DMS 273 (cell line): Measurements from ENCODE around the gene FATE1.

Experiments
- DNase-seq: peaks from one replicate; lab custom pipeline; 2025; ENCODE audit not compliant: unreplicated experiment; lab: John Stamatoyannopoulos, UW

The FATE1 gene

DNA sequence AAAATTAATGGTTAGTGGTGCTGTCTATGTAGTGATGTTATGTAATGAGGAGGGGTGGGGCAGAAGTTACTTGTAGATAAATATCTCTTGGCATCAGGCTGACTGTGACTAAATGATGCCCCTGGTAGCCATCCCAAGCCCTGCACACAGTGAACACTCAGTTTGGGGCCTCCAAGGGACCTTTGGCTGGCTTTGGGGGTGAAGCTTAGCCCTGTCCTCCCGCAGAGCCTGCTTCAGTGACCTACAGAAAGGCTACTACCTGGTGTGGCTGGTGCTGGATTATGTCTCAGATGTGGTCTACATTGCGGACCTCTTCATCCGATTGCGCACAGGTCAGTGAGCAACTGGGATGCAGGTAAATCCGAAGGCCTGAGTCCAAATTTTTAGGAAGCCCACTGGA is 26.5 kb downstream of the FATE1 start:
- DNase-seq = no peak

DNA sequence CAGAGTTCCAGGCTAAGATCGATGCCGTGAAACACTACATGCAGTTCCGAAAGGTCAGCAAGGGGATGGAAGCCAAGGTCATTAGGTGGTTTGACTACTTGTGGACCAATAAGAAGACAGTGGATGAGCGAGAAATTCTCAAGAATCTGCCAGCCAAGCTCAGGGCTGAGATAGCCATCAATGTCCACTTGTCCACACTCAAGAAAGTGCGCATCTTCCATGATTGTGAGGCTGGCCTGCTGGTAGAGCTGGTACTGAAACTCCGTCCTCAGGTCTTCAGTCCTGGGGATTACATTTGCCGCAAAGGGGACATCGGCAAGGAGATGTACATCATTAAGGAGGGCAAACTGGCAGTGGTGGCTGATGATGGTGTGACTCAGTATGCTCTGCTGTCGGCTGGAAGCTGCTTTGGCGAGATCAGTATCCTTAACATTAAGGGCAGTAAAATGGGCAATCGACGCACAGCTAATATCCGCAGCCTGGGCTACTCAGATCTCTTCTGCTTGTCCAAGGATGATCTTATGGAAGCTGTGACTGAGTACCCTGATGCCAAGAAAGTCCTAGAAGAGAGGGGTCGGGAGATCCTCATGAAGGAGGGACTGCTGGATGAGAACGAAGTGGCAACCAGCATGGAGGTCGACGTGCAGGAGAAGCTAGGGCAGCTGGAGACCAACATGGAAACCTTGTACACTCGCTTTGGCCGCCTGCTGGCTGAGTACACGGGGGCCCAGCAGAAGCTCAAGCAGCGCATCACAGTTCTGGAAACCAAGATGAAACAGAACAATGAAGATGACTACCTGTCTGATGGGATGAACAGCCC is 28.0 kb downstream of the FATE1 start:
- DNase-seq = no peak

DNA sequence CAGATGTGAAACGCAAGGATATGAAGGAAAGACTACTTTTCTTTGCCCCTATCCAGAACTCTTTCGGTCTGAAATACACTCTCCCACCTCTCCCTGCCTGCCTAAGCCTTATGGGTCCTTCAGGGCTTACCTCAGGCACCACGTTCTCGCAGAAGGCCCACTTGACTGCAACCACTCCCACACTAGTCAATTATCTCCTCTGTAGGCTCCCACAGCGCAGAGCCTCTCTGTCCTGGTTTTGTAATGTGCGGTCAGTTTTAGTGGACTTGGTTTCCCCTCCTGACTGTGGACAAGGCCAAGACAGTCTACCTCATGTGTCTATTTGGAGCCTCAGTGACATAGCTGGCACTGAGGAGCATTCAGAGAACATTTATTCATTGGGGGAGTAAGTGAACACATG is 29.8 kb downstream of the FATE1 start:
- no peak for DNase-seq

DNA sequence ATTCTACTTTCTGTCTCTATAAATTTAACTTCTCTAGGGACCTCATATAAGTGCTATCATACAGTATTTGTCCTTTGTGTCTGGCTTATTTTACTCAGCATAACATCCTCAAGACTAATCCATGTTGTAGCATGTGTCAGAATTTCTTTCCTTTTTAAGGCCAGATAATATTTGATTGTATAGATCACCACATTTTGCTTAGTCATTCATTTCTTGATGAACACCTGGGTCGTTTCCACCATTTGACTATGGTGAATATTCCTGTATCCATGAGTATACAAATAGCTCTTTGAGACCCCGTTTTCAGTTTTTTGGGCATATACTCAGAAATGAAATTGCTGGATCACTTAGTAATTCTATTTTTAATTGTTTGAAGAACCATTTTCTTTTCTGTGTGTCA is 30.7 kb downstream of the FATE1 start:
- no peak for DNase-seq

DNA sequence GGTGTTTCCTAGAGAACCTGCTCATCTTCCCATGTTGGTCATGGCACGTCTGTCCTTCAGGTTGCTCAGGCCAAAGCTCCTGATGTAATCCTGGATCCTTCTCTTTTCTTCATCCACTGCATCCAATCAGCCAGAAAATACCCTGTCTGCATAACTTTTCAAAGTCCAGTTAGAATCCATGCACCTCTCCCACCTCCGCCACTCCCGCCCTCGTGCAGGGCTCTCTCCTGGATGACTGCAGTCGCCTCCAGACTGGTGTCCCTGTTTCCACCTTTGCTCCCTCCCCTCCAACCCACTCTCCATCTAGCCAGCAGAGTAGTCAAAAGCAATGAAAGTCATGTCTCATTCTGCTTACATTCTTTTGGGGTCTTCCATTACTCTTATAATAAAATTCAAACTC is 34.7 kb downstream of the FATE1 start:
- DNase-seq = no peak

DNA sequence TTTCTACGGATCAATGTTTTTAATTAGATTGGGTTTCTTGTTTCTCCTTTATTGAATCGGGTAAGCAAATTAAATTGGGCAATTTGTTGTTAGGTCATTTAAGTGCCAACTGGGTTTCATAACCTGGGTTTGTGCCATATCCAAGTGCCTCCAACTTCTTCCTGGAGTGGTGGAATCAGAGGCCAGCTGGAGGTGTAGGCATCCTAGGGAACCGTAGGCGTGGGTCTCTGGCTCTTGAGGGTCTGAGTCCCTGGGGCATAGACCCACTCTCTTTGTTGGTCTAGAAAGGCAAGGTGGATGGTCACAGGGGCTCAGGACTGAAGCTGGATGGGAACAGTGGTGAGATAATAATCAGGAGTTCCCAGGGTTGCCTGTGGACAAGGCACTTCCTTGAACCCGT is 37.0 kb downstream of the FATE1 start:
- no peak for DNase-seq

DNA sequence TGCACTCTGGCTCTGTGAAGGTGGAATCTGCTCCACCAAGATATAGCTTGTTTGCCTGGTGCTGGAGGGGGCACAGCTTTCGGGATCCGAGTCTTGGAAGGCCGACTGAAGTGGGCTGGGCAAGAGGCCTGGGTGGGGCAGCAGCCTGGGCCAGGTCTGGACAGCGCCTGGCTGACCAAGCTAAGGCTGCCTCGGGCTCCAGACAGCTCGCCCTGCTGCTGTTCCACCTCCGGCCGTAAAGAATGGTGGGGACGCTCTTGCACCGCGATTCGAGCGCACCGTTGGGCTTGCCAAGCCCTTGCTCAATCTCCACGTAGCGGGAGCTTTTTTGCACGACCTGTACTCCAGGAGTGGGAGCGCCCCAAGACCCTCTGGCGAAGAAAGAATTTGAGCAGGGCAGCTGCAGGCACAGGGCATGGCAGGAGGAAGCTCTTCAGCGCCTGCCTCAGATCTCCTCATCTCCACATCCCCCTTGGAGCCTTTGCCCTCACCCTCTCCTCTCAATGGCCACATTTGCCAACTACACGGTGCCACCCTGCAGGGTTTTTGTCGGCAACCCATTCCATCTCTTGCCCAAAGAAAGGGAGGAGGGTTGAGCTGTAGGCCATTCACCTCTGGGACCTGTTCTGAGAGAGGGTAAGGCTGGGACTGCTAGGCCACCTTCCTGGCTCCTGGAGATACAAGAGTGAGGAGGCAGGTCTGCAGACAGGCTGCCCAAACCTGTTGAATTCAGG is 37.6 kb downstream of the FATE1 start:
- DNase-seq = peak; percentile 83

DNA sequence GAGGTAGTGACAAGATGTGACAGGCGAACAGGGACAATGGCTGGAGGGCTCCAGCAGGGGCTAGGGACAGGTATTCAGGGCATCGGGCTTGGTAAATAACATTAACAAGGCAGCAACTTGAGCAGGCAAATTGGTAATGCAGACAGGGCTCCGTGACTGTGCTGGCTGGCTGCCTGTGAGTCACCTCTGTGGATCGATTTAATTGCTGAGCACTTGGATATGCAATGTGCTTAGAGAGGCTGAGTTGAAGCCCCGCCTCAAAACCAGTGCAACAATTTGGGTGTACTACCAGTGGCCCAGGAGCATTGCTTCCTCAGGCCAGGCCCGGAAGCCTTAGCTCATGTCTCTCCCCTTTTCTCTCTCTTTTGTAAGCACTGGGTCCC is 38.2 kb downstream of the FATE1 start:
- peak; percentile 62 for DNase-seq

DNA sequence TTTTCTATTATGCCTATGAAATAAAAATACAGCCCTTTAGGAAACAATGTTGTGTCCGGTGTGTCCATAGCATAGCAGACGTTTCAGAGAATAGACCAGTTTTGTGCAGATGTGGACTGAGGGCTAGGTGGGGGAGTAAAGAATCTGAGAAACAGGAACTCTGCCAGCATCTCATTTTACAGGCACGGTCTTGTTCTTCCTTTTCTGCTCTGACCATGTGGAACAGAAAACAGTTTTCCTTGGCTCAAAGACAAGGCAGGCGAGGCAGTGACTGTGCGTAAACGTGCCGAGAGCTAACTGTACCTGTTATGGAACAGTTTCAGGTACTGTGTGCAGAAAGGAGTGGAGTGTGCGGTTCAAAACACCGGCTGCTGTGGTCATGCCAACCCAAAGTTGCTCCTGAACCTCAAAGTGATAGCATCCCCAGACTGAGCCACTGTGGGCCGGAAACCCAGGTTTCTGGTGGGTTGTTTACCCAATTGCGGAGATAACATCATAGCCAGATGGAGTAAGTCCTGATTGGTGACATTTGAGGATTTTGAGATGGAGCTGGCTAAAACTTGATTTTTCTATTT is 38.9 kb downstream of the FATE1 start:
- peak; percentile 70 for DNase-seq

DNA sequence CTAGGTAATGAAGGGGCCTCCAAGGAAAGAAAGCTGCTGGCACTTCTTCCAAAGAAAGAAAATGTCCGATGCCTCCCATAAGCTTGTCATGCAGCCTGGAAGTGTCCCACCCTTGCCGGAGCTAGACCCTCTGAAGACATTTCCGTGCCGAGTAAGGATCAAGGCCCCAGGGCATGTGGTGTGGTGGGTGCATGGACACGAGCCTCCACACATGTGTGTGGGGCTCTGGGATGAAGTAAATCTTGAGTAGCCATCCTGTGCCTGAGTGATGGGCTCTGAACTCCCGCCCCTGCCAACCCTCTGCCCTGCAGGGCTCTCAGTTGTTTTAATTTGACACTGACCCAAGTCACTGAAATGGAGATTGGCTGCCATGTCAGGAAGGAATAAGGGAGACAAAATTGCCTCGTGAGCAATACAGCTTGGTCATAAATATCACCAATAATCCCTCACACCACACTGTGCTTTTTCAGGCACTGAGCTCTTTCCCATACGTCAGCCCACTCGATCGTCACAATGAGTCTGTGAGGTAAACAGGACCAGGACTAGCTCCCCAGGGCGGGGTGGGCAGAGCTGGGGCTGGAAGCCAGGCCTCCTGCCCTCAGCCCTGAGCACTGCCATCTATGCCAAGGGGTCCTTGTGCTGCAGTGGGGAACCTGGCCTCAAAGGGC is 43.3 kb downstream of the FATE1 start:
- DNase-seq = no peak

DNA sequence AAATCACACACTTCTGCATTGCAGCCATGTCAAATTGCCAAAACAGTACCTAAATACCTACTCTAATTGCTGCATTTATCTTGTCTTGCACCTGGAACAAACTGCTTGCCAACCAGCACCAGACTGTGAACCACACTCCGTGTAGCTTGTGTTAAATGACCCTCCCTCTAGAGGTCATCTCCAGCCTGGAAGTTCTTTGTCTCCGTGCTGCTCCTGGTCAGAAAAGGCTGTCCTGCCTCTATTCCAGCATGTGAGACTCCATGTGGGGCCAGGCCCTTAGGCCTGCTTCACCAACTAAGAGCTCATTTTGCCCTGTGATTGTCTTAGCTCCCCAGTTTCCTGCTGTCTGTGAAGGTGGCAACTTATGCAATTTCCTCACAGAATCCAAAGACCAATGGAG is 47.0 kb downstream of the FATE1 start:
- DNase-seq = no peak

DNA sequence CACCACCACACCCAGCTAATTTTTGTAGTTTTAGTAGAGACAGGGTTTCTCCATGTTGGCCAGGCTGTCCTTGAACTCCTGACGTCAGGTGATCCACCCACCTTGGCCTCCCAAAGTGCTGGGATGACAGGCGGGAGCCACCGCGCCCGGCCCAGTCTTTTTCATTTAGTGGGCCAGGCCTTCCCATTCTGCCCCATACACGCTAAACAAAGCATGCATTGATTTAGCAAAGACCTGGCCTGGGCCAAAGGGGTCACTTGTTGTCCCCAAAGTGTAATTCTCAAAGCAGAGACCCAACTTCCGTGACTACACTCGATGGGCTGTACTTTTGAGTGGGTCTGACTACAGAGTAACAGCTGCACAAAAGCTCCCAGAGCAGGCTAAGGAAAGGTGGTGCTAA is 47.9 kb downstream of the FATE1 start:
- no peak for DNase-seq

DNA sequence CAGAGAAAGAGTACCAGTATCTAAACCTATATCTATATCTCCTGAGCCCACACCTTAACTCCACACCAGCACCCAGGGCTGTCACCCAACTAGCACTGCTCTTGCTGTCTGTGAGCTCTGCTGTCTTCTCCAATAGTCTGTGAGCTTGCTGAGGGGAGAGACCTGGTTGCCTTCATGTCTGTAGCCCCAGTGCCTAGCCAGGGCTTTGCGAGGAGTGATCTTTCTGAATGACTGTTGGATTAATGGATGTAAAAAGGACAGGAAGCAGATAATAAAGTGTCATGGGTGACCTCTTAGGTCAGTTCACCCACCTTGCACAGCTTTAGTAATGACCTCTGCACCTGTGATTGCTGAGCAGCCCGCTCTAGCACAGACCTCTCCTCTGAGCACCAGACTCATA is 49.2 kb downstream of the FATE1 start:
- no peak for DNase-seq

DNA sequence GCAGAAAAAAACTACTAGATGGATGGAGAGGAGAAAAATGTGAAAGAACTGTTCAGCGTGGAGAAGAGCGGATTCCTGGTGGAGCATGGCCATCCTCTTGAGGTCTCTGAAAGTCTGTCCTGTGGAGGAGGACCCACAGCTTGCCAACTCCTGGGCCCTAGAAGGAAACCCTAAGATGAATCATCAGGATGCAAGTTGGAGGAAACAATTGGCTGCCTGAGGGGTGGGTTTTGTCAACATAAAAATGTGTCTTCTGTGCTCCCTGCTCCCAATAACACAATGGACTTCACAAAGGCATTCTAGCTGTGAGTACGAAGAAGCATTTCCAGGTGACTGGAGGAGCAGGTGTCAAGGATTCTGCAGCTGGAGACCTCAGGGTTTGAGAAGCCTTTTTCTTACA is 55.9 kb downstream of the FATE1 start:
- DNase-seq = no peak
